Measurements from ENCODE around the gene IL3RA. TPM values are rescaled to one million over a fixed set of nuclear protein-coding genes. Genes with fewer than 3 reads are reported as not detected.
"Not testable (repeated sequence)": the region's sequence is repeated elsewhere in the genome, so short reads cannot be mapped to it uniquely, and the experiment has no call there.

IL3RA gene
- total RNA-seq: 10 to 100 TPM in 3 of 4 donors, 1 to 10 TPM in 1; 5.2 to 38.3 (median 20.6) TPM

DNA sequence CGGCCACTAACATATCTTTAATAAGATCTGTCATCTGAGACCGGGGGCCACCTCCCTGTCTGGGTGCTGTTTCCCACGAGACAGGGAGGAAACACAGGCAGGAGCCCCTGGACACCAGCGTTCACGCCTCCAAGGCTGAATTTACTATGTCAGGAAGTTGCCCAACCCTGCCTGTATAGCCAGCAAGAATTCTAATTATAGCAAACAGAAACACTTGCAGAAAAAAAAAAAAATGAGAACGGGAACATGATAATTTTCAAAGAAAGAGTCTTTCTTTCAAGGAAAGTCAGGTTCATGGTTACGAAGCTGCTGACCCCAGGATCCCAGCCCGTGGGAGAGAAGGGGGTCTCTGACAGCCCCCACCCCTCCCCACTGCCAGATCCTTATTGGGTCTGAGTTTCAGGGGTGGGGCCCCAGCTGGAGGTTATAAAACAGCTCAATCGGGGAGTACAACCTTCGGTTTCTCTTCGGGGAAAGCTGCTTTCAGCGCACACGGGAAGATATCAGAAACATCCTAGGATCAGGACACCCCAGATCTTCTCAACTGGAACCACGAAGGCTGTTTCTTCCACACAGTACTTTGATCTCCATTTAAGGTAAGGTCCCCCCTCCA lies at the start of gene IL3RA:
IL3RA (plus strand) TSS at position 455 of the 613 bp plus-strand sequence. CDS start 4,981 bp downstream, outside the sequence.
- TF ChIP-seq, protein P1, sequence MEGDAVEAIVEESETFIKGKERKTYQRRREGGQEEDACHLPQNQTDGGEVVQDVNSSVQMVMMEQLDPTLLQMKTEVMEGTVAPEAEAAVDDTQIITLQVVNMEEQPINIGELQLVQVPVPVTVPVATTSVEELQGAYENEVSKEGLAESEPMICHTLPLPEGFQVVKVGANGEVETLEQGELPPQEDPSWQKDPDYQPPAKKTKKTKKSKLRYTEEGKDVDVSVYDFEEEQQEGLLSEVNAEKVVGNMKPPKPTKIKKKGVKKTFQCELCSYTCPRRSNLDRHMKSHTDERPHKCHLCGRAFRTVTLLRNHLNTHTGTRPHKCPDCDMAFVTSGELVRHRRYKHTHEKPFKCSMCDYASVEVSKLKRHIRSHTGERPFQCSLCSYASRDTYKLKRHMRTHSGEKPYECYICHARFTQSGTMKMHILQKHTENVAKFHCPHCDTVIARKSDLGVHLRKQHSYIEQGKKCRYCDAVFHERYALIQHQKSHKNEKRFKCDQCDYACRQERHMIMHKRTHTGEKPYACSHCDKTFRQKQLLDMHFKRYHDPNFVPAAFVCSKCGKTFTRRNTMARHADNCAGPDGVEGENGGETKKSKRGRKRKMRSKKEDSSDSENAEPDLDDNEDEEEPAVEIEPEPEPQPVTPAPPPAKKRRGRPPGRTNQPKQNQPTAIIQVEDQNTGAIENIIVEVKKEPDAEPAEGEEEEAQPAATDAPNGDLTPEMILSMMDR (IDR thresholded peaks at IDR 0.05): no peak
- DNase-seq (ENCODE audit: low spot score) (no peak), ATAC-seq (ENCODE audit: low FRiP score) (no peak)

DNA sequence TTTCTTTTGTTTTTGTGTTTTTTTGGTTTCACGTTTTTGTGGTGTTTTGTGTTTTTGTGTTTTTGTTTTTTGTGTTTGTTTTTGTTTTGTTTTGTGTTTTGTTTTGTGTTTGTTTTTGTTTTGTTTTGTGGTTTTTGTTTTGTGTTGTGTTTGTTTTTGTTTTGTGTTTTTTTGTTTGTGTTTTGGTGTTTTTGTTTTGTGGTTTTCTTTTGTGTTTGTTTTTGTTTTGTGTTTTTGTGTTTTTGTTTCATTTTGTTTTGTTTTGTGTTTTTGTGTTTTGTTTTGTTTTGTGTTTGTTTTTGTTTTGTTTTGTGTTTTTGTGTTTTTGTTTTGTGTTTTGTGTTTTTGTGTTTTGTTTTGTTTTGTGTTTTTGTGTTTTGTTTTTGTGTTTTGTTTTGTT lies 47.0 kb upstream of the IL3RA start:
- ATAC-seq (ENCODE audit: low FRiP score) (no peak), DNase-seq (ENCODE audit: low spot score) (no peak)
- TF ChIP-seq, protein P1 (IDR thresholded peaks at IDR 0.05): no peak

DNA sequence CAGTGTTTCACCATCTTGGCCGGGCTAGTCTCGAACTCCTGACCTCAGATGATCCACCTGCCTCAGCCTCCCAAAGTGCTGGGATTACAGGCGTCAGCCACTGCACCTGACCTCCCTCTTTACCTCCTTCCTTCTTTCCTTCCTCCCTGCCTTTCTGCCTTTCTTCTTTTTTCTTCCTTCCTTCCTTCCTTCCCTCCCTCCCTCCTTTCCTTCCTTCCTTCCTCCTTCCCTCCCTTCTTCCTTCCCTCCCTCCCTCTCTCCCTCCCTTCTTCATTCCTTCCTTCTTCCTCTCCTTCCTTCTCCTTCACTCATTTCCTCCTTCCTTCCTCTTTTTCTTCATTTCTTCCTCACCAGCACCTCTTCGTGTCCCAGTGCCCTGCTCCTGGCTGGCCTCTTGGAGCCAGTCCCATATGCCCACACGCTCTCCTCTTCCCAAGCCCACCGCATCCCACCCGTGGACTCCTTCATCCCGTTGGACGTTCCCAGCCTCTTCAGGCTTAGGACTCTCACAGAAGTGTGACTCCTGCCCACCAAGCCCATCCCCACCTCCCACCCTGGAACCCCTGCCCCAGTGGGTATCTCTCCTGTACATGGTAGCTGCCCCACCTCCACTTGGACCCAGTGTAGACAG lies 45.4 kb upstream of the IL3RA start:
- ATAC-seq (ENCODE audit: low FRiP score): no peak
- TF ChIP-seq, protein P1 (IDR thresholded peaks at IDR 0.05): no peak
- DNase-seq (ENCODE audit: low spot score): no peak

DNA sequence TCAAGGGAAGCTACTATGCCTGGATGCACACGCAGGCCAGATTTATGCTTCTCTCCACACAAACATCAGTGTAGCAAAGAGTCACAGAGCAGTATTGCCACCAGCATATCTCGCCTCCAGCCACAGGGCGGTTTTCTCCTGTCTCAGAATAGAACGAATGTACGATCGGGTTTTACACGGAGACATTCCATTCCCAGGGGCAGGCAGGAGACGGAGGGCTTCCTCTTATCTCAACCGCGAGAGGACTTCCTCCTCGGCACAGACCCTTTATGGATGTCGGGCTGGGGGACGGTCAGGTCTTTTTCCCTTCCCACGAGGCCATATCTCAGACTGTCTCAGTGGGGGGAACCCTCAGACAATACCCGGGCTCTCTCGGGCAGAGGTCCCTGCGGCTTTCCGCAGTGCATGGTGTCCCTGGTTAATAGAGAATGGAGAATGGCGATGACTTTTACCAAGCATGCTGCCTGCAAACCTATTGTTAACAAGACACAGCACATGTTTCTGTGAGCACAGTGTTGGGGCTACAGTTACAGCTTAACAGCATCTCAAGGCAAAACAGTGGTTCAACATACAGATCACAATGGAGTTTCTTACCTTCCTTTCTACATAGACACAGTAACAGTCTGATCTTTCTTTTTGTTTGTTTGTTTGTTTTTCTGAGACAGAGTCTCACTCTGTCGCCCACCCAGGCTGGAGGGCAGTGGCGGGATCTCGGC lies 43.9 kb upstream of the IL3RA start:
- TF ChIP-seq, protein P1 (IDR thresholded peaks at IDR 0.05): no peak
- no peak for DNase-seq (ENCODE audit: low spot score)
- no peak for ATAC-seq (ENCODE audit: low FRiP score)

DNA sequence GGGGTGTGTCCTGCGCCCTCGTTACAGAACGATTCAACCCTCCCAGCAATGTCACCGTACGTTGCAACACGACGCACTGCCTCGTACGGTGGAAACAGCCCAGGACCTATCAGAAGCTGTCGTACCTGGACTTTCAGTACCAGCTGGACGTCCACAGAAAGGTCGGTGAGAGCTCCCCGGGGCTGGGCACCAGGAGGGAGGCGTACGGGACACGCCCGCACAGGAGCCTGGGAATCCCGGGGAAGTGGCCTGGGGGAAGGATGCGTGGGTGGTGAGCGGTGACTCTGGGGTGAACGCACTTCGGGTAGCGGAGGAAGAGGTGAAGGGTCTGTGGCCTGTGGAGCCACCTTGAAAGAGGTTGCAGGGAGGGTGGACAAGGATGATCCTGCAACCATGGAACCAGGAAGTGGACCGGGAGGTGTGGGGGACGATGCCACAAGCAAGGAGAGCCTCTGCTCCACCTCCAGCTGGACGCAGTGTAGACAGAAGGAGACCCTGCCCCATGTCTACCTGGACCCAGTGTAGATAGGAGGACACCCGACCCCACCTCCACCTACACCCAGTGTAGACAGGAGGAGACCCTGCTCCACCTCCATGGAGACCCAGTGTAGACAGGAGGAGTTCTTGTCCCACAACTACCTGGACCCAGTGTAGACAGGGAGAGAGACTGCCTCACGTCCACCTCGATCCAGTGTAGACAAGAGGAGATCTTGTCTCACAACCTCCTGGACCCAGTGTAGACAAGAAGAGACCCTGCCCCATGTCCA lies 42.1 kb upstream of the IL3RA start:
- ATAC-seq (ENCODE audit: low FRiP score) (no peak), DNase-seq (ENCODE audit: low spot score) (no peak)
- TF ChIP-seq, protein P1 (IDR thresholded peaks at IDR 0.05): no peak

DNA sequence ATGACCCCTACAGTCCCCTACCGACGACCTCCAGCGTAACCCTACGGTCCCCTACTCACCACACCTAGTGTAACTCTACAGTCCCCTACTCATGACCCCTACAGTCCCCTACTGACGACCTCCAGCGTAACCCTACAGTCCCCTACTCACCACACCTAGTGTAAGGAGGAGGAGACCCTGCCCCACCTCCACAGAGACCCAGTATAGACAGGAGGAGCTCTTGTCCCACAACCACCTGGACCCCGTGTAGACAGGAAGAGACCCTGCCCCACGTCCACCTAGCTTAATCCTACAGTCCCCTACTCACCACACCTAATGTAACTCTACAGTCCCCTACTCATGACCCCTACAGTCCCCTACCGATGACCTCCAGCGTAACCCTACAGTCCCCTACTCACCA lies 41.0 kb upstream of the IL3RA start:
- DNase-seq (ENCODE audit: low spot score): no peak
- TF ChIP-seq, protein P1 (IDR thresholded peaks at IDR 0.05): no peak
- no peak for ATAC-seq (ENCODE audit: low FRiP score)

DNA sequence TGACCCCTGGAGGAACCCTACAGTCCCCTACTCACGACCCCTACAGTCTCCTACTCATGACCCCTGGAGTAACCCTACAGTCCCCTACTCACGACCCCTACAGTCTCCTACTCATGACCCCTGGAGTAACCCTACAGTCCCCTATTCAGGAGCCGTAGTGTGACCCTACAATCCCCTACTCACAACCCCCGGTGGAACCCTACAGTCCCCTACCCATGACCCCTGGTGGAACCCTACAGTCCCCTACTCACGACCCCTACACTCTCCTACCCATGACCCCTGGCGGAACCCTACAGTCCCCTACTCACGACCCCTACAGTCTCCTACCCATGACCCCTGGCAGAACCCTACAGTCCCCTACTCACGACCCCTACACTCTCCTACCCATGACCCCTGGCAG lies 39.0 kb upstream of the IL3RA start:
- not testable (repeated sequence) for DNase-seq (ENCODE audit: low spot score); ATAC-seq (ENCODE audit: low FRiP score)
